ES-I3 (cell line): ENCODE results near the gene UXS1.

ENCODE experiments used
- H3K36me3 ChIP-seq: 2 replicates; pipeline ENCODE4 v1.6.1; 2013; ENCODE audit warnings: mild to moderate bottlenecking, low read length, control low read depth, moderate library complexity; ENCODE audit not compliant: insufficient read depth
- H3K4me1 ChIP-seq: 2 replicates; pipeline ENCODE4 v1.6.1; 2013; ENCODE audit warnings: mild to moderate bottlenecking, control low read depth, low read length; ENCODE audit not compliant: insufficient read depth
- H3K9ac ChIP-seq: 2 replicates; pipeline ENCODE4 v1.6.1; 2013; ENCODE audit warnings: low read depth, mild to moderate bottlenecking, low read length, moderate library complexity
- H3K9me3 ChIP-seq: 2 replicates; pipeline ENCODE4 v1.6.1; 2013; ENCODE audit warnings: mild to moderate bottlenecking, low read length, moderate library complexity; ENCODE audit not compliant: control insufficient read depth, insufficient read depth

Gene UXS1

DNA sequence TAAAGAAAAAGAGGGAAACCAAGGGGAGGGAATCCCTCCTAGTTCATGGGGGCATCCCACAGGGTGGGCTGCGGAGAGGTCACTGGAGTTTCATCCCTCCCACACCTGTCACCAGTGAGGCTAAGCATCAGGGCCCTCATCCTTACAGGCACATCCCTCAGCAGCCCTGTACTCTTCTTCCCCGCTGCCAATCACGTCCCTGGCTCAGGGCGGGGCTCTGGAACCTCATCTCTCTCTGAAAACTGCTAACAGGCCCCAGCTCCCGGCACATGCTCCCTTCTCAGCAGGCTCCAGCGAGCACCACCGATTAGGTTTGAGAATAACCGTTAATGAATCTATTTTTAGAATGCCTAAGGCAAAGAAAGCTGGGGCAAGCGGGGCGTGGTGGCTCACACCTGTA is 13.0 kb downstream of the UXS1 start:
- Histone ChIP-seq H3K9ac (no peak overlapping the region), H3K9me3 (no peaks in the 10 kb centered on the region), H3K36me3 (no peaks in the 10 kb centered on the region), H3K4me1 (no peaks in the 10 kb centered on the region)

DNA sequence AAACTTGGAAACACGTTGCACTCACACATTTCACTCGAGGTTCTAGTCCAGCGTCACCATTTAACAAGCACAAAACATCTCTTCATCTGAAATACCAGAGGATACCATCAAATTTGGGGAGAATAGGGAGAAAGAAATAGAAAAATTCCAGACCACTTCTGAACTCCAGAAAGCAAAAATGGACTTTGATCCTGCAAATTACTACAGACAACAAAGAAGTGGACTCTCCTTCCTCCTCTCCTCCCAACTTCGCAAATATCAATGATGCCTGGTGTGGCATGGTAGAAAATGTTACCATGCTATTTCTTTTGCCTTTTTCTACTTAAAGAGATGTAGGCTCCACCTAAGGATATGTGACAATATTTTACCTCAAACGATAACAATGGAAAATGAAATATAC is 13.5 kb downstream of the UXS1 start:
- no peaks in the 10 kb centered on the region for H3K4me1 ChIP-seq
- no peak overlapping the region for H3K9ac ChIP-seq
- H3K9me3 ChIP-seq, result no peaks in the 10 kb centered on the region
- no peaks in the 10 kb centered on the region for H3K36me3 ChIP-seq

DNA sequence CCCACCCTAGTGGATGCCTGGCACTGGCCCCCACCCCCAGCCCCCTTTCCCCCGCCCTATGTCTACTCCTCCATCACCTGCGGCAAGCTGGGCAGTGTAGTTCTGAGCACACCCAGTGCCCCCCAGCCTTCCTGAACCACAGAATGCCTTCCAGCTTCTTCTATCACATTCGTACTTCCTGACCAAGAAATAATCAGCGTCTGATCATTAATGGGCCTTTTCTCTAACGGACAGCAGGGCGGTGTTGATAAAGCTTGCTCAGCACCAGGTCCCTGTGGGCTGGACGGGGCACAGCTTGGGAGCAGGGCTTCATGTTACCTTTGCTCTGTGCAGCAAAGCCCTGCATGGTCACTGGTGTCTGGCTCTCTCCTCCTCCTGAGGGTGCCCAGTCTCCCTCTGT is 15.4 kb downstream of the UXS1 start:
- H3K36me3 ChIP-seq, result no peaks in the 10 kb centered on the region
- no peaks in the 10 kb centered on the region for H3K4me1 ChIP-seq
- no peak overlapping the region for H3K9ac ChIP-seq
- no peaks in the 10 kb centered on the region for H3K9me3 ChIP-seq

GRCh38 chr2:106177581-106177980 is 16.5 kb downstream of the UXS1 start:
- H3K9me3 ChIP-seq, result no peaks in the 10 kb centered on the region
- H3K4me1 ChIP-seq, result no peaks in the 10 kb centered on the region
- H3K36me3 ChIP-seq, result no peaks in the 10 kb centered on the region

GRCh38 chr2:106176446-106177099 is 17.5 kb downstream of the UXS1 start:
- no peaks in the 10 kb centered on the region for H3K4me1 ChIP-seq
- H3K9me3 ChIP-seq, result no peaks in the 10 kb centered on the region
- H3K9ac ChIP-seq, result no peak overlapping the region
- H3K36me3 ChIP-seq, result no peaks in the 10 kb centered on the region

More at GRCh38 chr2:106177581-106177980, 16.5 kb downstream of the UXS1 start:
- H3K9ac ChIP-seq, result no peak overlapping the region

GRCh38 chr2:106175086-106175850 is 18.8 kb downstream of the UXS1 start:
- H3K4me1 ChIP-seq, result no peaks in the 10 kb centered on the region
- H3K36me3 ChIP-seq, result no peaks in the 10 kb centered on the region
- H3K9ac ChIP-seq, result no peak overlapping the region
- H3K9me3 ChIP-seq, result no peaks in the 10 kb centered on the region

DNA sequence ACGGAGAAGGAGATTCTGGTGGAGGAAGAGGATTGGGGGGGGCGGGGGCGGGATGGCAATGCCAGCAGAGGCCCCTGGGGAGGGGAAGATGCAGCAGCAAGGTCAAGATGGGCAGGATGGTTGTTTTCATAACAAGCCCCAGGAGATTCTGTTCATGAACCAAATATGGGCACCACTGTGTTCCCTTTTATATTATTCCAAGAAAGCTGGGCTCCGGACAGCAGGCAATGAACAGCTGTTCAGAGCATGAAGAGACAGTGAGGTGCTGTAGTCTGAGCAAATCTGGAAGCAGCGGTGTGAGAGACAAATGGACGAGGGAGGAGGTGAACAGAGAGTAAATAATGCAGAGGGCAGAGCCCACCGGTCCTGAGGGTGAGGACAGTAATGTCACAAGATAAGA is 20.0 kb downstream of the UXS1 start:
- no peaks in the 10 kb centered on the region for H3K9me3 ChIP-seq
- H3K36me3 ChIP-seq, result no peaks in the 10 kb centered on the region
- H3K4me1 ChIP-seq, result no peaks in the 10 kb centered on the region
- no peak overlapping the region for H3K9ac ChIP-seq

DNA sequence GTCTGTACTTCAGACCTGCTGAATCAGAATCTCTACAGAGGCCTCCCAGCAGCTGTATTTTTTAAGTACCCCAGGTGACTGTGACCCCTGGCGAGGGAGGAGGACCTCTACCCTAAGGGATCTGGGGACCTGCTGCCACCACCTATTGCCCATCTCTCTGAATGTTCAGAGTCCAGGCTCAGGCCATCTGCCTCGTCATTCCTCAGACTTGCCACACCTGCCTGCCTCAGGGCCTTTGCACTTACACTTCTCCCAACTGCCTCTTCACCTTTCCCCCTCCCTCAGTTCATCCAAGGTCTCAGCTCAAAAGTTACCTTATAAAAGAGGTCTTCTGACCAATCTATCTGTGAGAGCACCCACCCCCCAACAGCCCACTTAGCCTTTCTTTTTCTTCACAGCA is 21.5 kb downstream of the UXS1 start:
- no peak overlapping the region for H3K9ac ChIP-seq
- H3K9me3 ChIP-seq, result no peaks in the 10 kb centered on the region
- H3K36me3 ChIP-seq, result no peaks in the 10 kb centered on the region
- H3K4me1 ChIP-seq, result no peaks in the 10 kb centered on the region

GRCh38 chr2:106168657-106169056 is 25.4 kb downstream of the UXS1 start:
- no peaks in the 10 kb centered on the region for H3K9me3 ChIP-seq
- peaks cover 38% of the 10 kb centered on the region for H3K4me1 ChIP-seq

DNA sequence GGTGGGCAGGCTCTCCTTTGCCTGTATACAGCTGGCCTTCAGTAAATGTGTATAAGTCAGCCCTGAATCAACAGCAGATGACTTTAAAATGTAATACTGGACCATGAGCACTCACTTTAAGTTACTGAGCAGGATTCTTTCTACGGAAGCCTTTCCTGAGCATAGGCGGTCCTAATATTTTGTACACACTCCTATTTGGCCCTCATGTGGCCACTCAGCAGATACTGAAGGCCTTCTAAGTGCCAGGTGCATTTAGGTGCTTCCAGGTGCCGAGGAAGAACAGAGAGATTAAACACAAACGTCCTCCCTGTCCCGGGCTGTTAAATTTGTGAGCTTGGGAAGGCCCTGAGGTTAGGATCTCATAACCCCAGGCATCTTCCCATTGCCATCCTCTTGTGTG is 27.0 kb downstream of the UXS1 start:
- no peaks in the 10 kb centered on the region for H3K36me3 ChIP-seq

More at GRCh38 chr2:106168657-106169056, 25.4 kb downstream of the UXS1 start:
- H3K9ac ChIP-seq, result no peak overlapping the region
- H3K36me3 ChIP-seq, result no peaks in the 10 kb centered on the region

DNA sequence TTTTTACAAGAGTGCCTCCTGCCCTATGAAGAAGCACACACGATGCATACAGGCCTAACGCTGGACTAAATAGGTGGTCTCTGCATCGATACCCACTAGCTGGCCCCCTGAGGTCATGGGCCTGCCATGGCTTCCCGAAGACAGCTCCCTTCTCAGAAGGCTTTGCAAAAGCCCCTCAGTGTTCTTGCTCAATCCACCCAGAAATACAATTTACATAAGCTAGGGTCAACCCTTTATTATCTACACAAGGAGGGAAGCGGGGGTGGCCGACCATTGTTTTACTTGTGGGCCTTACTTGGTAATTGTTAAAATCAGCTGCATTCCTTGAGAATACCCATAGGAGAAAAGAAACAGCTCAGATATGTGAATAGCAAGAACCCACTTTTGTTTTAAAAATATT is 28.5 kb downstream of the UXS1 start:
- Histone ChIP-seq H3K9ac (no peak overlapping the region), H3K9me3 (no peaks in the 10 kb centered on the region), H3K4me1 (peaks cover 48% of the 10 kb centered on the region), H3K36me3 (no peaks in the 10 kb centered on the region)

More for the DNA sequence above, 27.0 kb downstream of the UXS1 start:
- Histone ChIP-seq H3K9me3 (no peaks in the 10 kb centered on the region), H3K9ac (no peak overlapping the region), H3K4me1 (peaks cover 38% of the 10 kb centered on the region)

DNA sequence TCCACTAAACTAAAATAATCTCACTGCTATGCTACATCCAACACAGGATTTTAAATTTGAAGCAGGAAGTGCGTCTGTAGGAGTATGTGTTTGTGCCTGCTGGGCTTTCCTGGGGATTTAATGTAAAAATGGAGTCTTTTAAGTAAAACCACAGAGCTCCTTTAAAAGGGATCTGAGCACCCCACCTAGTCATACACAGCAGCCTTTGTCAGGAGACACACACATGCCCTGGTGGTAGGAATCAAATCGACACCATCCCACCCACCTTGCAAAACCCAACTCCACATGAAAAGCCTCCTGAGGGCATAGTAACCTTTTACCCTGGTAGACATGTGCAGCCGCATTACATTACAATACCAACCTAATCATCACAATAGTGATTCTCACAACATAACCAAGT is 29.1 kb downstream of the UXS1 start:
- Histone ChIP-seq H3K4me1 (peaks cover 48% of the 10 kb centered on the region), H3K36me3 (no peaks in the 10 kb centered on the region), H3K9me3 (no peaks in the 10 kb centered on the region), H3K9ac (no peak overlapping the region)

DNA sequence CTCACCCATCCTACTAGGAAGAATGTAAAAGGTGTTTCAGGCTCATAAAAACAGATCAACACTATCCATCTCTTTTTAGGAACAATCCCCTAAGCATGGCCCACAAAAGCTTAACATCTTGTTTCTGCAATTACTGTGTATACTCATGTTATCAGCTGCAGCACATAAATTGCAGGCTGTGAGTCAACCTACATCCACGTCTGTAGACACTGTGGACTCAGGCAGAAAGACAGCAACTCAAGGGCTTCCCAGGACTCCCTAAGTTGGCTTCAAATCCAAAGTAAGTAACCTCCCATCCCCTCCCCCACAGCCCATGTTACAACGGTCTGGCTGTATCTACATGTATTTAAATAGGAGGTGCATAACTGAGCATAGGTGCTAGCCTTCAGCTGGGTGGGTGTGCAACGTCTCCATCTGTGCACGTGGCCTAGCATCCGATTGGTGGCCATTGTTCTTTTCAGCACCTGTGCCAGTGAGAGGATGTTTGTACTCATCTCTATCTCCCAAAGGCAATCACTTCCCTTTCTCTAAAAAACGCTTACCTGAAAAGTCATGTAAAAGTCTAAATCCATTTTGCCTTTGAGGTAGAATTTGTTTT is 30.1 kb downstream of the UXS1 start:
- Histone ChIP-seq H3K4me1 (peaks cover 48% of the 10 kb centered on the region), H3K9me3 (no peaks in the 10 kb centered on the region), H3K9ac (no peak overlapping the region), H3K36me3 (peaks cover 7% of the 10 kb centered on the region; the same call in 1 of the 2 replicates)

- Histone ChIP-seq H3K9me3 (no peaks in the 10 kb centered on the region), H3K4me1 (peaks cover 44% of the 10 kb centered on the region), H3K36me3 (peaks cover 11% of the 10 kb centered on the region), H3K9ac (no peak overlapping the region)
These were observed 31.9 kb downstream of the UXS1 start for GRCh38 chr2:106161938-106162820.
